ENCODE data around the gene IRAK2. TPM values are rescaled to one million over a fixed set of nuclear protein-coding genes. Genes with fewer than 3 reads are reported as not detected.

IRAK2 gene
- total RNA-seq, 1 experiment from 2014 or later: 5.5 TPM

- Histone ChIP-seq H3K79me2 (ENCODE audit: low read length) (no peaks in the 10 kb centered on the region), H3F3A (ENCODE audit: low read length, unreplicated experiment) (peaks cover 12% of the 10 kb centered on the region), H3K4me2 (ENCODE audit: low read length) (peak overlapping the region; percentile 32), H4K20me1 (ENCODE audit: low read length) (no peaks in the 10 kb centered on the region), H3K4me3 (ENCODE audit: low read length) (no peak overlapping the region), H3K9me2 (replicated peaks; ENCODE audit: low read length) (no peaks in the 10 kb centered on the region), H3K27me3 (ENCODE audit: low read length) (no peaks in the 10 kb centered on the region), H3K9ac (ENCODE audit: low read length) (peak overlapping the region; percentile 34), H3K9me3 (ENCODE audit: low read length) (no peaks in the 10 kb centered on the region), H3K36me3 (ENCODE audit: low read depth, low read length) (peaks cover 3% of the 10 kb centered on the region; the same call in 1 of the 2 replicates), H2AFZ (ENCODE audit: low read length) (no peak overlapping the region), H3K4me1 (ENCODE audit: insufficient read depth, low read length) (peaks cover 49% of the 10 kb centered on the region), H3K27ac (ENCODE audit: low read length) (peak overlapping the region; percentile 94)
- ChIA-PET POLR2A (ENCODE audit: unreplicated experiment) (interaction anchor here (2.9 kb wide), 1 partner anchor 14 kb away, joined by 34 read pairs; no protein-coding TSS in a partner anchor), CTCF (interaction anchor here (2.9 kb wide), 1 partner anchor 14 kb away, joined by 26 read pairs; no protein-coding TSS in a partner anchor)
- ATAC-seq: no peak; the same call in 1 of the 2 replicates
- no peak for DNase-seq
- BruUV-seq (replicated peaks): no TSS peak
- intact Hi-C loops (cut with micrococcal nuclease): loop anchor here (5.0 kb wide), 1 partner anchor 64 kb away; the partner anchor contains the start of gene VHL
- TF ChIP-seq EZH2phosphoT487 (IDR thresholded peaks at IDR 0.05; ENCODE audit: borderline replicate concordance, low read length) (no peak), EZH2 (IDR thresholded peaks at IDR 0.05; ENCODE audit: low read length, unreplicated experiment) (no peak), CTCF (conservative IDR thresholded peaks at IDR 0.05; ENCODE audit: low read depth, low read length) (no peak)
These were observed 41.4 kb downstream of the IRAK2 start for GRCh38 chr3:10206166-10206511.

GRCh38 chr3:10213156-10213792, 48.6 kb downstream of the IRAK2 start:
- no peaks in the 10 kb centered on the region for H4K20me1 ChIP-seq (ENCODE audit: low read length)
- no peak overlapping the region for H3K9ac ChIP-seq (ENCODE audit: low read length)
- H3F3A ChIP-seq (ENCODE audit: low read length, unreplicated experiment): no peaks in the 10 kb centered on the region
- no peak overlapping the region for H3K4me2 ChIP-seq (ENCODE audit: low read length)
- H3K4me3 ChIP-seq (ENCODE audit: low read length): no peak overlapping the region
- H3K9me2 ChIP-seq (replicated peaks; ENCODE audit: low read length): no peaks in the 10 kb centered on the region
- ATAC-seq (no peak), DNase-seq (no peak)
- no peaks in the 10 kb centered on the region; the same call in 1 of the 2 replicates for H3K36me3 ChIP-seq (ENCODE audit: low read depth, low read length)
- H3K4me1 ChIP-seq (ENCODE audit: insufficient read depth, low read length): no peaks in the 10 kb centered on the region
- no peak for TF ChIP-seq EZH2phosphoT487 (IDR thresholded peaks at IDR 0.05; ENCODE audit: borderline replicate concordance, low read length)
- TF ChIP-seq CTCF (conservative IDR thresholded peaks at IDR 0.05; ENCODE audit: low read depth, low read length): no peak
- TF ChIP-seq EZH2 (IDR thresholded peaks at IDR 0.05; ENCODE audit: low read length, unreplicated experiment): no peak
- intact Hi-C loops (cut with micrococcal nuclease): no loop called here
- no peak overlapping the region for H3K27ac ChIP-seq (ENCODE audit: low read length)
- H2AFZ ChIP-seq (ENCODE audit: low read length): no peak overlapping the region
- no TSS peak for BruUV-seq (replicated peaks)
- no peaks in the 10 kb centered on the region for H3K27me3 ChIP-seq (ENCODE audit: low read length)
- no peaks in the 10 kb centered on the region for H3K79me2 ChIP-seq (ENCODE audit: low read length)
- POLR2A ChIA-PET (ENCODE audit: unreplicated experiment): no interaction called here
- CTCF ChIA-PET: no interaction called here
- no peaks in the 10 kb centered on the region for H3K9me3 ChIP-seq (ENCODE audit: low read length)
